Neural progenitor cell (in vitro differentiated cells): ENCODE measurements around the gene GATA2. TPM values are rescaled to one million over a fixed set of nuclear protein-coding genes. Genes with fewer than 3 reads are reported as not detected.

Source experiments
- DNase-seq: peaks from one replicate; pipeline ENCODE4 v3.0.0-alpha.2; 2016; ENCODE audit warnings: low spot score
- H2AFZ ChIP-seq: fragments of 200-600 bp; sonication (generic); replicated peaks from 2 replicates; pipeline ENCODE4 v1.6.1; 2016; ENCODE audit warnings: antibody characterized with exemption
- H3F3A ChIP-seq: fragments of 200-600 bp; sonication (generic); 2 replicates; pipeline ENCODE4 v1.6.1; 2016; ENCODE audit warnings: antibody characterized with exemption, low read depth
- H3K27ac ChIP-seq: fragments of 200-600 bp; sonication (generic); 2 replicates; pipeline ENCODE4 v1.5.1; 2016; ENCODE audit warnings: mild to moderate bottlenecking
- H3K27me3 ChIP-seq: fragments of 200-600 bp; sonication (generic); 2 replicates; pipeline ENCODE4 v1.6.1; 2016; ENCODE audit warnings: mild to moderate bottlenecking, moderate library complexity
- H3K36me3 ChIP-seq: fragments of 200-600 bp; sonication (generic); 2 replicates; pipeline ENCODE4 v1.5.1; 2016
- H3K4me1 ChIP-seq: fragments of 200-600 bp; sonication (generic); 2 replicates; pipeline ENCODE4 v1.6.1; 2016; ENCODE audit warnings: mixed run types
- H3K4me2 ChIP-seq: fragments of 200-600 bp; sonication (generic); 2 replicates; pipeline ENCODE4 v1.6.1; 2016
- H3K4me3 ChIP-seq: fragments of 200-600 bp; sonication (generic); 2 replicates; pipeline ENCODE4 v1.5.1; 2016
- H3K79me2 ChIP-seq: fragments of 200-600 bp; sonication (generic); 2 replicates; pipeline ENCODE4 v1.6.1; 2016; ENCODE audit warnings: low read depth
- H3K9ac ChIP-seq: fragments of 200-600 bp; sonication (generic); 2 replicates; pipeline ENCODE4 v1.6.1; 2016
- H3K9me3 ChIP-seq: fragments of 200-600 bp; sonication (generic); 2 replicates; pipeline ENCODE4 v1.5.1; 2016; ENCODE audit warnings: low read depth
- H4K20me1 ChIP-seq: fragments of 200-600 bp; sonication (generic); 2 replicates; pipeline ENCODE4 v1.6.1; 2016; ENCODE audit warnings: low read depth
- H3K27ac Mint-ChIP-seq: 3 replicates; pipeline ENCODE4 v1.8.0; 2021; ENCODE audit warnings: mixed read lengths
- H3K27me3 Mint-ChIP-seq: 2 replicates; pipeline ENCODE4 v1.8.0; 2022; ENCODE audit warnings: low read depth, mild to moderate bottlenecking, inconsistent platforms, moderate library complexity, mixed read lengths; ENCODE audit not compliant: insufficient read depth
- H3K36me3 Mint-ChIP-seq: 3 replicates; pipeline ENCODE4 v1.8.0; 2021; ENCODE audit warnings: mixed read lengths
- H3K4me1 Mint-ChIP-seq: 3 replicates; pipeline ENCODE4 v1.8.0; 2021; ENCODE audit warnings: mixed read lengths
- H3K4me3 Mint-ChIP-seq: 3 replicates; pipeline ENCODE4 v1.8.0; 2021; ENCODE audit warnings: mild to moderate bottlenecking, moderate library complexity, mixed read lengths
- H3K9me3 Mint-ChIP-seq: 3 replicates; pipeline ENCODE4 v1.8.0; 2020; ENCODE audit warnings: mixed read lengths
- EZH2 ChIP-seq: fragments of 200-600 bp; sonication (generic); IDR thresholded peaks from 2 replicates; pipeline ENCODE4 v1.6.1; 2017; ENCODE audit warnings: antibody characterized with exemption, mild to moderate bottlenecking, moderate library complexity
- EZH2phosphoT487 ChIP-seq: fragments of 200-600 bp; sonication (generic); IDR thresholded peaks from 2 replicates; pipeline ENCODE4 v1.6.1; 2017; ENCODE audit warnings: antibody characterized with exemption
- total RNA-seq: library from RNA; depleted of rRNA; stranded (reverse); fragments of >200 nt; gene quantifications from 2 replicates; pipeline ENCODE4 v1.2.3, GENCODE V29; 2015; ENCODE audit warnings: low replicate concordance
- TF ChIP-seq, protein P1 (sequence below): fragments of 200-600 bp; sonication (generic); IDR thresholded peaks from 2 replicates; pipeline ENCODE4 v1.5.1; 2017; ENCODE audit warnings: antibody characterized with exemption, mild to moderate bottlenecking

The GATA2 gene
- total RNA-seq, 1 donor from 2014 or later = not detected

DNA sequence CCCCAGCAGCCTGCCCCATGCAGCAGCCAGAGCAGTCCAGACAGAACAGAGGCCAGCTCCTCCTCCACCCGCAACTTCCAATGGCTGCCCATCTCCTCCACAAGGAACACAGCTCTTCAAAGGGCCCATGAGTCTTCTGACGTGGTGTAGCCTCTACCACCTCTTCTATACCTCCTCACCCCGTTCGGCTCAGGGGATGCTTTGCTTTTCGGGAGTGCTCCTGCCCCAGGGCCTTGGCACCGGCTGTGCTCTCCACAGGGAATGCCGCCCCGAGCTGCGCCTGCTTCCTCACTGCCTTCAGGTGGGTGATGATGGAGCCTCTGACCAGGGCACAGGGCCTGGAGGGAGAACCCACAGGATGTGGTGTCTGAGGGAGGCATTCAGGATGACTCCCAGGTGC is 40.9 kb downstream of the GATA2 start:
- Histone ChIP-seq H3K36me3 (no peaks in the 10 kb centered on the region), H3K4me2 (no peak overlapping the region), H2AFZ (no peak overlapping the region), H3K9me3 (no peaks in the 10 kb centered on the region), H3K27ac (no peak overlapping the region), H3F3A (no peaks in the 10 kb centered on the region), H3K4me3 (no peak overlapping the region), H3K79me2 (no peaks in the 10 kb centered on the region), H3K9ac (no peak overlapping the region), H3K4me1 (peaks cover 5% of the 10 kb centered on the region), H4K20me1 (no peaks in the 10 kb centered on the region), H3K27me3 (peaks cover 25% of the 10 kb centered on the region)
- DNase-seq = no peak
- Mint-ChIP-seq H3K36me3 (peaks cover 2% of the 10 kb centered on the region), H3K4me1 (peaks cover 8% of the 10 kb centered on the region), H3K27ac (no peak overlapping the region), H3K27me3 (peaks cover 28% of the 10 kb centered on the region), H3K4me3 (no peak overlapping the region), H3K9me3 (peaks cover 4% of the 10 kb centered on the region)
- TF ChIP-seq EZH2 = no peak
- no peak for TF ChIP-seq EZH2phosphoT487
- TF ChIP-seq, protein P1, sequence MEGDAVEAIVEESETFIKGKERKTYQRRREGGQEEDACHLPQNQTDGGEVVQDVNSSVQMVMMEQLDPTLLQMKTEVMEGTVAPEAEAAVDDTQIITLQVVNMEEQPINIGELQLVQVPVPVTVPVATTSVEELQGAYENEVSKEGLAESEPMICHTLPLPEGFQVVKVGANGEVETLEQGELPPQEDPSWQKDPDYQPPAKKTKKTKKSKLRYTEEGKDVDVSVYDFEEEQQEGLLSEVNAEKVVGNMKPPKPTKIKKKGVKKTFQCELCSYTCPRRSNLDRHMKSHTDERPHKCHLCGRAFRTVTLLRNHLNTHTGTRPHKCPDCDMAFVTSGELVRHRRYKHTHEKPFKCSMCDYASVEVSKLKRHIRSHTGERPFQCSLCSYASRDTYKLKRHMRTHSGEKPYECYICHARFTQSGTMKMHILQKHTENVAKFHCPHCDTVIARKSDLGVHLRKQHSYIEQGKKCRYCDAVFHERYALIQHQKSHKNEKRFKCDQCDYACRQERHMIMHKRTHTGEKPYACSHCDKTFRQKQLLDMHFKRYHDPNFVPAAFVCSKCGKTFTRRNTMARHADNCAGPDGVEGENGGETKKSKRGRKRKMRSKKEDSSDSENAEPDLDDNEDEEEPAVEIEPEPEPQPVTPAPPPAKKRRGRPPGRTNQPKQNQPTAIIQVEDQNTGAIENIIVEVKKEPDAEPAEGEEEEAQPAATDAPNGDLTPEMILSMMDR = no peak

GRCh38 chr3:128449111-128449638 is 43.8 kb downstream of the GATA2 start:
- TF ChIP-seq EZH2 = no peak
- TF ChIP-seq, protein P1 = no peak
- no peaks in the 10 kb centered on the region for H3F3A ChIP-seq
- no peaks in the 10 kb centered on the region for H4K20me1 ChIP-seq
- peaks cover 3% of the 10 kb centered on the region for H3K27me3 ChIP-seq
- Mint-ChIP-seq H3K27me3 (peaks cover 34% of the 10 kb centered on the region), H3K9me3 (peaks cover 9% of the 10 kb centered on the region), H3K4me1 (no peaks in the 10 kb centered on the region), H3K27ac (no peak overlapping the region), H3K4me3 (no peak overlapping the region), H3K36me3 (peaks cover 2% of the 10 kb centered on the region)
- H3K4me1 ChIP-seq = no peaks in the 10 kb centered on the region
- H2AFZ ChIP-seq = no peak overlapping the region
- no peak for DNase-seq
- H3K4me3 ChIP-seq = no peak overlapping the region
- no peaks in the 10 kb centered on the region for H3K36me3 ChIP-seq
- no peak overlapping the region for H3K4me2 ChIP-seq
- H3K79me2 ChIP-seq = no peaks in the 10 kb centered on the region
- no peaks in the 10 kb centered on the region for H3K9me3 ChIP-seq
- no peak overlapping the region for H3K9ac ChIP-seq
- no peak overlapping the region for H3K27ac ChIP-seq

GRCh38 chr3:128448491-128448890 is 44.5 kb downstream of the GATA2 start:
- H3K27me3 ChIP-seq = peaks cover 9% of the 10 kb centered on the region
- no peak for DNase-seq
- no peaks in the 10 kb centered on the region for H3K79me2 ChIP-seq
- H4K20me1 ChIP-seq = no peaks in the 10 kb centered on the region
- Mint-ChIP-seq H3K4me1 (no peaks in the 10 kb centered on the region), H3K9me3 (peaks cover 9% of the 10 kb centered on the region), H3K4me3 (no peak overlapping the region), H3K27ac (no peak overlapping the region), H3K36me3 (peaks cover 2% of the 10 kb centered on the region), H3K27me3 (peaks cover 34% of the 10 kb centered on the region)
- H3F3A ChIP-seq = no peaks in the 10 kb centered on the region
- no peaks in the 10 kb centered on the region for H3K4me1 ChIP-seq
- H3K4me3 ChIP-seq = no peak overlapping the region
- no peak for TF ChIP-seq EZH2
- TF ChIP-seq, protein P1 = no peak
- no peak for TF ChIP-seq EZH2phosphoT487
- H2AFZ ChIP-seq = no peak overlapping the region
- H3K4me2 ChIP-seq = no peak overlapping the region
- H3K27ac ChIP-seq = no peak overlapping the region
- H3K36me3 ChIP-seq = no peaks in the 10 kb centered on the region
- no peak overlapping the region for H3K9ac ChIP-seq
- H3K9me3 ChIP-seq = no peaks in the 10 kb centered on the region
